Spinal cord (tissue), 10 donors: ENCODE data around the gene MKI67. TPM values are rescaled to one million over a fixed set of nuclear protein-coding genes. Genes with fewer than 3 reads are reported as not detected.
A peak's percentile ranks its signal among the peaks of the same experiment; 100 is the strongest.

Experiments
- DNase-seq, 6 donors: peaks; one replicate each; pipeline versions ENCODE4 v3.0.0 to v3.0.0-alpha.2; 2013 to 2015; ENCODE audit warnings: low spot score in 6 of 6, low read depth in 4 of 6
- H3K27ac ChIP-seq: one replicate; pipeline ENCODE4 v1.5.1; 2013; ENCODE audit warnings: low read depth, low read length, control low read depth
- H3K27me3 ChIP-seq: one replicate; pipeline ENCODE4 v1.6.1; 2013; ENCODE audit warnings: low read length; ENCODE audit not compliant: control insufficient read depth, insufficient read depth
- H3K36me3 ChIP-seq: one replicate; pipeline ENCODE4 v1.6.1; 2013; ENCODE audit warnings: low read length; ENCODE audit not compliant: control insufficient read depth, insufficient read depth
- H3K4me1 ChIP-seq: one replicate; pipeline ENCODE4 v1.6.1; 2013; ENCODE audit warnings: low read length; ENCODE audit not compliant: control insufficient read depth, insufficient read depth
- H3K4me3 ChIP-seq: one replicate; pipeline ENCODE4 v1.5.1; 2013; ENCODE audit warnings: low read depth, low read length, control low read depth
- H3K9me3 ChIP-seq: one replicate; pipeline ENCODE4 v1.6.1; 2013; ENCODE audit warnings: low read length; ENCODE audit not compliant: control insufficient read depth, insufficient read depth
- WGBS: methylation state at CpG from one replicate; pipeline ENCODE4 v1.1.5; 2013; ENCODE audit warnings: missing lambda C conversion rate; ENCODE audit not compliant: insufficient coverage; 5-methylcytosine and 5-hydroxymethylcytosine counted together
- polyA plus RNA-seq, 2 donors: library from polyadenylated mRNA; unstranded; fragments of 120-200 nt; gene quantifications; one replicate each; pipeline ENCODE4 v1.2.1, GENCODE V29; 2013; ENCODE audit not compliant: insufficient read length in 2 of 2
- total RNA-seq, 2 donors: library from RNA; depleted of rRNA in 1 of 2; stranded (reverse); fragments of 120-200 nt in 1 of 2; fragments of >200 nt in 1 of 2; gene quantifications; one replicate each; pipeline versions ENCODE4 v1.2.3 to v1.2.4, GENCODE V29; 2013 to 2014
- donor health status: healthy.

MKI67 gene
- total and polyA plus RNA-seq, 4 donors, result 9.3 to 37.4 (median 22.9) TPM

- H3K36me3 ChIP-seq, result no peaks in the 10 kb centered on the region
- DNase-seq, result peak in 1 of 6 donors; percentile 93
- H3K4me1 ChIP-seq, result peaks cover 13% of the 10 kb centered on the region
- H3K4me3 ChIP-seq, result no peak overlapping the region
- no peaks in the 10 kb centered on the region for H3K9me3 ChIP-seq
- no peak overlapping the region for H3K27ac ChIP-seq
- no peaks in the 10 kb centered on the region for H3K27me3 ChIP-seq
- WGBS, result no CpG with 5 or more reads among the region's 2 CpGs
Measured at GRCh38 chr10:128166151-128166550, 39.9 kb upstream of the MKI67 start.

- 61% methylated on average over 4 of the region's 6 CpGs for WGBS
- Histone ChIP-seq H3K27me3 (no peaks in the 10 kb centered on the region), H3K27ac (no peak overlapping the region), H3K9me3 (no peaks in the 10 kb centered on the region), H3K4me3 (no peak overlapping the region), H3K4me1 (peaks cover 13% of the 10 kb centered on the region), H3K36me3 (no peaks in the 10 kb centered on the region)
- DNase-seq, result no peak
Measured at GRCh38 chr10:128165536-128165935, 39.3 kb upstream of the MKI67 start.

GRCh38 chr10:128163701-128164100 is 37.5 kb upstream of the MKI67 start:
- H3K27ac ChIP-seq, result no peak overlapping the region
- H3K36me3 ChIP-seq, result no peaks in the 10 kb centered on the region
- WGBS, result 77% methylated on average over 5 of the region's 5 CpGs
- no peaks in the 10 kb centered on the region for H3K9me3 ChIP-seq
- DNase-seq, result no peak
- H3K4me3 ChIP-seq, result no peak overlapping the region
- no peaks in the 10 kb centered on the region for H3K27me3 ChIP-seq
- peaks cover 9% of the 10 kb centered on the region for H3K4me1 ChIP-seq

GRCh38 chr10:128161031-128161430 is 34.8 kb upstream of the MKI67 start:
- H3K4me1 ChIP-seq, result peaks cover 5% of the 10 kb centered on the region
- DNase-seq, result no peak
- WGBS, result 85% methylated on average over 7 of the region's 7 CpGs
- H3K4me3 ChIP-seq, result no peak overlapping the region
- no peak overlapping the region for H3K27ac ChIP-seq
- no peaks in the 10 kb centered on the region for H3K36me3 ChIP-seq
- no peaks in the 10 kb centered on the region for H3K9me3 ChIP-seq
- H3K27me3 ChIP-seq, result no peaks in the 10 kb centered on the region

GRCh38 chr10:128160297-128160711 is 34.1 kb upstream of the MKI67 start:
- no peaks in the 10 kb centered on the region for H3K9me3 ChIP-seq
- 58% methylated on average over 3 of the region's 6 CpGs for WGBS
- no peaks in the 10 kb centered on the region for H3K4me1 ChIP-seq
- no peaks in the 10 kb centered on the region for H3K36me3 ChIP-seq
- no peaks in the 10 kb centered on the region for H3K27me3 ChIP-seq
- no peak overlapping the region for H3K27ac ChIP-seq
- no peak for DNase-seq
- no peak overlapping the region for H3K4me3 ChIP-seq

- H3K9me3 ChIP-seq, result no peaks in the 10 kb centered on the region
- no peak overlapping the region for H3K27ac ChIP-seq
- H3K27me3 ChIP-seq, result no peaks in the 10 kb centered on the region
- H3K4me1 ChIP-seq, result no peaks in the 10 kb centered on the region
- no peaks in the 10 kb centered on the region for H3K36me3 ChIP-seq
- DNase-seq, result no peak
- 96% methylated on average over 5 of the region's 9 CpGs for WGBS
- H3K4me3 ChIP-seq, result no peak overlapping the region
Measured at GRCh38 chr10:128158021-128158795, 32.0 kb upstream of the MKI67 start.

GRCh38 chr10:128156999-128157755 is 31.0 kb upstream of the MKI67 start:
- WGBS, result 73% methylated on average over 9 of the region's 9 CpGs
- no peaks in the 10 kb centered on the region for H3K9me3 ChIP-seq
- H3K27me3 ChIP-seq, result peaks cover 3% of the 10 kb centered on the region
- no peak overlapping the region for H3K4me3 ChIP-seq
- DNase-seq, result no peak
- no peak overlapping the region for H3K27ac ChIP-seq
- no peaks in the 10 kb centered on the region for H3K36me3 ChIP-seq
- no peaks in the 10 kb centered on the region for H3K4me1 ChIP-seq

- H3K4me3 ChIP-seq, result no peak overlapping the region
- H3K9me3 ChIP-seq, result no peaks in the 10 kb centered on the region
- peaks cover 3% of the 10 kb centered on the region for H3K27me3 ChIP-seq
- no peaks in the 10 kb centered on the region for H3K36me3 ChIP-seq
- DNase-seq, result no peak
- no peak overlapping the region for H3K27ac ChIP-seq
- WGBS, result 58% methylated on average over 7 of the region's 13 CpGs
- H3K4me1 ChIP-seq, result peaks cover 11% of the 10 kb centered on the region
Measured at GRCh38 chr10:128152741-128153580, 26.7 kb upstream of the MKI67 start.

GRCh38 chr10:128151031-128151430 is 24.8 kb upstream of the MKI67 start:
- Histone ChIP-seq H3K27ac (no peak overlapping the region), H3K4me1 (peaks cover 11% of the 10 kb centered on the region), H3K9me3 (no peaks in the 10 kb centered on the region), H3K27me3 (peaks cover 3% of the 10 kb centered on the region), H3K36me3 (no peaks in the 10 kb centered on the region), H3K4me3 (no peak overlapping the region)
- peak in 1 of 6 donors; percentile 28 for DNase-seq
- 64% methylated on average over 5 of the region's 8 CpGs for WGBS
